ENCODE results near the gene NCAPD2.
"Not testable (repeated sequence)": the region's sequence is repeated elsewhere in the genome, so short reads cannot be mapped to it uniquely, and the experiment has no call there.

Gene NCAPD2

GRCh38 chr12:6497291-6497690 lies 3.4 kb downstream of the NCAPD2 start:
- not testable (repeated sequence) for DNase-seq

GRCh38 chr12:6500466-6500865 lies 6.6 kb downstream of the NCAPD2 start:
- no peak for DNase-seq

GRCh38 chr12:6507102-6507998 lies 13.4 kb downstream of the NCAPD2 start:
- DNase-seq, result no peak

GRCh38 chr12:6508087-6508486 lies 14.2 kb downstream of the NCAPD2 start:
- DNase-seq, result no peak

- no peak for DNase-seq
These were observed 26.3 kb downstream of the NCAPD2 start for GRCh38 chr12:6520186-6520585.

GRCh38 chr12:6522193-6522592 lies 28.3 kb downstream of the NCAPD2 start:
- no peak for DNase-seq

GRCh38 chr12:6523708-6524107 lies 29.8 kb downstream of the NCAPD2 start:
- no peak for DNase-seq

GRCh38 chr12:6524648-6525047 lies 30.7 kb downstream of the NCAPD2 start:
- no peak for DNase-seq

- DNase-seq, result no peak
These were observed 32.3 kb downstream of the NCAPD2 start for GRCh38 chr12:6526201-6526600.

- DNase-seq, result no peak
These were observed 33.0 kb downstream of the NCAPD2 start for GRCh38 chr12:6526766-6527525.

GRCh38 chr12:6527711-6528110 lies 33.8 kb downstream of the NCAPD2 start:
- no peak for DNase-seq

- DNase-seq, result no peak
These were observed 34.8 kb downstream of the NCAPD2 start for GRCh38 chr12:6528539-6529235.

- no peak for DNase-seq
These were observed 35.4 kb downstream of the NCAPD2 start for GRCh38 chr12:6529291-6529737.

GRCh38 chr12:6530576-6531260 lies 36.8 kb downstream of the NCAPD2 start:
- DNase-seq, result no peak

- DNase-seq, result peak; percentile 80 to 90 (median 82)
These were observed 38.4 kb downstream of the NCAPD2 start for GRCh38 chr12:6532051-6532926.

GRCh38 chr12:6532927-6533652 lies 39.2 kb downstream of the NCAPD2 start:
- DNase-seq, result peak; percentile 55 to 81 (median 68)

- no peak for DNase-seq
These were observed 39.7 kb downstream of the NCAPD2 start for GRCh38 chr12:6533653-6533922.

GRCh38 chr12:6533923-6534694 lies 40.2 kb downstream of the NCAPD2 start, which contains the start of gene GAPDH:
Gene GAPDH (plus strand): TSS chr12:6534517. CDS start chr12:6534833, 316 bp downstream.
- peak; percentile 97 to 98 (median 98) for DNase-seq

- DNase-seq, result no peak
These were observed 40.7 kb downstream of the NCAPD2 start for GRCh38 chr12:6534695-6534944.

Measured in suppressor macrophage (primary cell).